ENCODE measurements around the gene SYNM. TPM values are rescaled to one million over a fixed set of nuclear protein-coding genes. Genes with fewer than 3 reads are reported as not detected.

SYNM gene
- total and polyA plus RNA-seq, 7 experiments from 2014 or later: 0.17 to 6.0 (median 1.6) TPM

- ChIA-PET POLR2A (no interaction called here), CTCF (no interaction called here)
- H3K36me3 Mint-ChIP-seq: no peaks in the 10 kb centered on the region
These were observed 27.9 kb downstream of the SYNM start for GRCh38 chr15:99132634-99133287.

GRCh38 chr15:99134317-99134821, 29.5 kb downstream of the SYNM start:
- Histone ChIP-seq H3K9me3 (ENCODE audit: control insufficient read depth in 2 of 3, low read length in 3 of 3) (no peaks in the 10 kb centered on the region), H3K27me3 (ENCODE audit: control insufficient read depth in 2 of 2, insufficient read depth in 2 of 2, low read length in 2 of 2) (no peaks in the 10 kb centered on the region), H3K4me3 (ENCODE audit: low read length) (no peak overlapping the region), H3K27ac (ENCODE audit: low read depth, low read length) (no peak overlapping the region), H3K36me3 (ENCODE audit: control insufficient read depth in 2 of 3, insufficient read depth in 3 of 3, low read length in 3 of 3) (no peaks in the 10 kb centered on the region), H3K4me1 (ENCODE audit: control insufficient read depth in 2 of 2, insufficient read depth in 2 of 2, low read length in 2 of 2) (no peaks in the 10 kb centered on the region)
- no peaks in the 10 kb centered on the region for H3K9me3 Mint-ChIP-seq
- intact Hi-C loops (cut with micrococcal nuclease): no loop called here
- no peak overlapping the region for H3K27ac Mint-ChIP-seq
- DNase-seq: no peak
- CTCF ChIA-PET: no interaction called here
- no peak for ATAC-seq
- no peaks in the 10 kb centered on the region for H3K36me3 Mint-ChIP-seq
- POLR2A ChIA-PET: no interaction called here
- no peaks in the 10 kb centered on the region for H3K27me3 Mint-ChIP-seq
- no peaks in the 10 kb centered on the region for H3K4me1 Mint-ChIP-seq
- H3K4me3 Mint-ChIP-seq: no peak overlapping the region

More at GRCh38 chr15:99132634-99133287, 27.9 kb downstream of the SYNM start:
- Histone ChIP-seq H3K27ac (ENCODE audit: low read depth, low read length) (no peak overlapping the region), H3K36me3 (ENCODE audit: control insufficient read depth in 2 of 3, insufficient read depth in 3 of 3, low read length in 3 of 3) (no peaks in the 10 kb centered on the region), H3K4me1 (ENCODE audit: control insufficient read depth in 2 of 2, insufficient read depth in 2 of 2, low read length in 2 of 2) (no peaks in the 10 kb centered on the region), H3K4me3 (ENCODE audit: low read length) (no peak overlapping the region), H3K27me3 (ENCODE audit: control insufficient read depth in 2 of 2, insufficient read depth in 2 of 2, low read length in 2 of 2) (no peaks in the 10 kb centered on the region), H3K9me3 (ENCODE audit: control insufficient read depth in 2 of 3, low read length in 3 of 3) (no peaks in the 10 kb centered on the region)
- ATAC-seq (no peak), DNase-seq (no peak)
- Mint-ChIP-seq H3K4me1 (no peaks in the 10 kb centered on the region), H3K4me3 (no peak overlapping the region), H3K27ac (no peak overlapping the region), H3K9me3 (no peaks in the 10 kb centered on the region), H3K27me3 (no peaks in the 10 kb centered on the region)
- intact Hi-C loops (cut with micrococcal nuclease): no loop called here

GRCh38 chr15:99135194-99135593, 30.3 kb downstream of the SYNM start:
- no peak overlapping the region for H3K27ac ChIP-seq (ENCODE audit: low read depth, low read length)
- DNase-seq: no peak
- H3K4me3 Mint-ChIP-seq: no peak overlapping the region
- no peak for ATAC-seq
- ChIA-PET CTCF (no interaction called here), POLR2A (no interaction called here)
- H3K9me3 Mint-ChIP-seq: peaks cover 0 to 2% (median 0%) of the 10 kb centered on the region in 11 donors
- H3K36me3 ChIP-seq (ENCODE audit: control insufficient read depth in 2 of 3, insufficient read depth in 3 of 3, low read length in 3 of 3): no peaks in the 10 kb centered on the region
- H3K4me1 ChIP-seq (ENCODE audit: control insufficient read depth in 2 of 2, insufficient read depth in 2 of 2, low read length in 2 of 2): no peaks in the 10 kb centered on the region
- H3K9me3 ChIP-seq (ENCODE audit: control insufficient read depth in 2 of 3, low read length in 3 of 3): no peaks in the 10 kb centered on the region
- H3K36me3 Mint-ChIP-seq: no peaks in the 10 kb centered on the region
- no peak overlapping the region for H3K27ac Mint-ChIP-seq
- no peak overlapping the region for H3K4me3 ChIP-seq (ENCODE audit: low read length)
- H3K27me3 ChIP-seq (ENCODE audit: control insufficient read depth in 2 of 2, insufficient read depth in 2 of 2, low read length in 2 of 2): no peaks in the 10 kb centered on the region
- intact Hi-C loops (cut with micrococcal nuclease): no loop called here
- no peaks in the 10 kb centered on the region for H3K27me3 Mint-ChIP-seq
- no peaks in the 10 kb centered on the region for H3K4me1 Mint-ChIP-seq

- Mint-ChIP-seq H3K4me3 (no peak overlapping the region), H3K36me3 (no peaks in the 10 kb centered on the region), H3K9me3 (peaks cover 0 to 2% (median 0%) of the 10 kb centered on the region in 11 donors), H3K27ac (no peak overlapping the region), H3K4me1 (no peaks in the 10 kb centered on the region), H3K27me3 (no peaks in the 10 kb centered on the region)
- ATAC-seq (no peak), DNase-seq (no peak)
- ChIA-PET POLR2A (no interaction called here), CTCF (no interaction called here)
- Histone ChIP-seq H3K27ac (ENCODE audit: low read depth, low read length) (no peak overlapping the region), H3K9me3 (ENCODE audit: control insufficient read depth in 2 of 3, low read length in 3 of 3) (no peaks in the 10 kb centered on the region), H3K4me1 (ENCODE audit: control insufficient read depth in 2 of 2, insufficient read depth in 2 of 2, low read length in 2 of 2) (no peaks in the 10 kb centered on the region), H3K36me3 (ENCODE audit: control insufficient read depth in 2 of 3, insufficient read depth in 3 of 3, low read length in 3 of 3) (no peaks in the 10 kb centered on the region), H3K27me3 (ENCODE audit: control insufficient read depth in 2 of 2, insufficient read depth in 2 of 2, low read length in 2 of 2) (no peaks in the 10 kb centered on the region), H3K4me3 (ENCODE audit: low read length) (no peak overlapping the region)
- intact Hi-C loops (cut with micrococcal nuclease): no loop called here
These were observed 32.2 kb downstream of the SYNM start for GRCh38 chr15:99137111-99137546.

GRCh38 chr15:99137877-99138276, 33.0 kb downstream of the SYNM start:
- Mint-ChIP-seq H3K9me3 (peaks cover 0 to 2% (median 0%) of the 10 kb centered on the region in 11 donors), H3K27me3 (no peaks in the 10 kb centered on the region), H3K36me3 (no peaks in the 10 kb centered on the region), H3K27ac (no peak overlapping the region), H3K4me3 (no peak overlapping the region), H3K4me1 (no peaks in the 10 kb centered on the region)
- Histone ChIP-seq H3K27ac (ENCODE audit: low read depth, low read length) (no peak overlapping the region), H3K4me1 (ENCODE audit: control insufficient read depth in 2 of 2, insufficient read depth in 2 of 2, low read length in 2 of 2) (no peaks in the 10 kb centered on the region), H3K36me3 (ENCODE audit: control insufficient read depth in 2 of 3, insufficient read depth in 3 of 3, low read length in 3 of 3) (no peaks in the 10 kb centered on the region), H3K4me3 (ENCODE audit: low read length) (no peak overlapping the region), H3K27me3 (ENCODE audit: control insufficient read depth in 2 of 2, insufficient read depth in 2 of 2, low read length in 2 of 2) (no peaks in the 10 kb centered on the region), H3K9me3 (ENCODE audit: control insufficient read depth in 2 of 3, low read length in 3 of 3) (no peaks in the 10 kb centered on the region)
- POLR2A ChIA-PET: no interaction called here
- CTCF ChIA-PET: no interaction called here
- DNase-seq (no peak), ATAC-seq (no peak)
- intact Hi-C loops (cut with micrococcal nuclease): no loop called here

- CTCF ChIA-PET: no interaction called here
- no peaks in the 10 kb centered on the region for H3K4me1 Mint-ChIP-seq
- intact Hi-C loops (cut with micrococcal nuclease): no loop called here
These were observed 33.7 kb downstream of the SYNM start for GRCh38 chr15:99138491-99138982.

GRCh38 chr15:99139276-99139675, 34.4 kb downstream of the SYNM start:
- POLR2A ChIA-PET: no interaction called here
- Histone ChIP-seq H3K27ac (ENCODE audit: low read depth, low read length) (no peak overlapping the region), H3K4me1 (ENCODE audit: control insufficient read depth in 2 of 2, insufficient read depth in 2 of 2, low read length in 2 of 2) (no peaks in the 10 kb centered on the region), H3K36me3 (ENCODE audit: control insufficient read depth in 2 of 3, insufficient read depth in 3 of 3, low read length in 3 of 3) (no peaks in the 10 kb centered on the region), H3K4me3 (ENCODE audit: low read length) (no peak overlapping the region), H3K27me3 (ENCODE audit: control insufficient read depth in 2 of 2, insufficient read depth in 2 of 2, low read length in 2 of 2) (no peaks in the 10 kb centered on the region), H3K9me3 (ENCODE audit: control insufficient read depth in 2 of 3, low read length in 3 of 3) (no peaks in the 10 kb centered on the region)
- Mint-ChIP-seq H3K36me3 (no peaks in the 10 kb centered on the region), H3K4me1 (no peaks in the 10 kb centered on the region), H3K27ac (no peak overlapping the region), H3K27me3 (no peaks in the 10 kb centered on the region), H3K4me3 (no peak overlapping the region), H3K9me3 (peaks cover 0 to 2% (median 0%) of the 10 kb centered on the region in 11 donors)
- intact Hi-C loops (cut with micrococcal nuclease): no loop called here
- ATAC-seq: no peak
- CTCF ChIA-PET: no interaction called here
- DNase-seq: no peak

More at GRCh38 chr15:99138491-99138982, 33.7 kb downstream of the SYNM start:
- no peaks in the 10 kb centered on the region for H3K27me3 ChIP-seq (ENCODE audit: control insufficient read depth in 2 of 2, insufficient read depth in 2 of 2, low read length in 2 of 2)
- H3K27ac ChIP-seq (ENCODE audit: low read depth, low read length): no peak overlapping the region
- Mint-ChIP-seq H3K27me3 (no peaks in the 10 kb centered on the region), H3K36me3 (no peaks in the 10 kb centered on the region), H3K27ac (no peak overlapping the region), H3K4me3 (no peak overlapping the region), H3K9me3 (peaks cover 0 to 2% (median 0%) of the 10 kb centered on the region in 11 donors)
- H3K4me3 ChIP-seq (ENCODE audit: low read length): no peak overlapping the region
- no peak for DNase-seq
- H3K36me3 ChIP-seq (ENCODE audit: control insufficient read depth in 2 of 3, insufficient read depth in 3 of 3, low read length in 3 of 3): no peaks in the 10 kb centered on the region
- no peaks in the 10 kb centered on the region for H3K9me3 ChIP-seq (ENCODE audit: control insufficient read depth in 2 of 3, low read length in 3 of 3)
- no peaks in the 10 kb centered on the region for H3K4me1 ChIP-seq (ENCODE audit: control insufficient read depth in 2 of 2, insufficient read depth in 2 of 2, low read length in 2 of 2)
- ATAC-seq: no peak
- POLR2A ChIA-PET: no interaction called here

Data from naive thymus-derived CD4-positive, alpha-beta T cell (primary cell).